Activated gamma-delta T cell treated with anti-CD3 and anti-CD28 coated beads, Interleukin-2, amount 50 U/mL, for 16 hours (primary cell): ENCODE measurements around the gene C1QL4.
"Not testable (repeated sequence)": the region's sequence is repeated elsewhere in the genome, so short reads cannot be mapped to it uniquely, and the experiment has no call there.

Experiments used
- DNase-seq: peaks from one replicate; pipeline ENCODE4 v3.0.0-alpha.2; 2020; ENCODE audit warnings: low read depth

The C1QL4 gene

GRCh38 chr12:49301760-49302159, 35.2 kb downstream of the C1QL4 start:
- DNase-seq = no peak

GRCh38 chr12:49298160-49298559, 38.8 kb downstream of the C1QL4 start:
- no peak for DNase-seq

GRCh38 chr12:49297695-49298060, 39.3 kb downstream of the C1QL4 start:
- no peak for DNase-seq

- no peak for DNase-seq
These were observed 39.9 kb downstream of the C1QL4 start for GRCh38 chr12:49296836-49297694.

GRCh38 chr12:49296034-49296835, 40.8 kb downstream of the C1QL4 start:
- DNase-seq = peak; percentile 41

- no peak for DNase-seq
These were observed 41.7 kb downstream of the C1QL4 start, which contains the start of gene PRPH for GRCh38 chr12:49295082-49295936. TSS of gene PRPH (plus strand) at chr12:49295147. CDS start at chr12:49295201, 54 bp downstream.

- no peak for DNase-seq
These were observed 42.2 kb downstream of the C1QL4 start for GRCh38 chr12:49294804-49295081.

- no peak for DNase-seq
These were observed 42.7 kb downstream of the C1QL4 start for GRCh38 chr12:49294086-49294803.

GRCh38 chr12:49293056-49293956, 43.7 kb downstream of the C1QL4 start:
- no peak for DNase-seq

- no peak for DNase-seq
These were observed 44.3 kb downstream of the C1QL4 start for GRCh38 chr12:49292729-49293055.

GRCh38 chr12:49288922-49289555, 47.9 kb downstream of the C1QL4 start:
- no peak for DNase-seq

GRCh38 chr12:49288412-49288853, 48.6 kb downstream of the C1QL4 start:
- peak; percentile 54 for DNase-seq

GRCh38 chr12:49287876-49288275, 49.1 kb downstream of the C1QL4 start:
- DNase-seq = no peak

GRCh38 chr12:49284672-49285071, 52.3 kb downstream of the C1QL4 start:
- no peak for DNase-seq

- no peak for DNase-seq
These were observed 53.2 kb downstream of the C1QL4 start for GRCh38 chr12:49283541-49284429.

- not testable (repeated sequence) for DNase-seq
These were observed 54.1 kb downstream of the C1QL4 start for GRCh38 chr12:49282740-49283375.
